Neural progenitor cell (in vitro differentiated cells): ENCODE measurements around the gene COL4A5.

Experiments used
- EZH2 ChIP-seq: fragments of 200-600 bp; sonication (generic); IDR thresholded peaks from 2 replicates; pipeline ENCODE4 v1.6.1; 2017; ENCODE audit warnings: antibody characterized with exemption, mild to moderate bottlenecking, moderate library complexity
- EZH2phosphoT487 ChIP-seq: fragments of 200-600 bp; sonication (generic); IDR thresholded peaks from 2 replicates; pipeline ENCODE4 v1.6.1; 2017; ENCODE audit warnings: antibody characterized with exemption
- TF ChIP-seq, protein P1 (sequence below): fragments of 200-600 bp; sonication (generic); IDR thresholded peaks from 2 replicates; pipeline ENCODE4 v1.5.1; 2017; ENCODE audit warnings: antibody characterized with exemption, mild to moderate bottlenecking

- TF ChIP-seq, protein P1, sequence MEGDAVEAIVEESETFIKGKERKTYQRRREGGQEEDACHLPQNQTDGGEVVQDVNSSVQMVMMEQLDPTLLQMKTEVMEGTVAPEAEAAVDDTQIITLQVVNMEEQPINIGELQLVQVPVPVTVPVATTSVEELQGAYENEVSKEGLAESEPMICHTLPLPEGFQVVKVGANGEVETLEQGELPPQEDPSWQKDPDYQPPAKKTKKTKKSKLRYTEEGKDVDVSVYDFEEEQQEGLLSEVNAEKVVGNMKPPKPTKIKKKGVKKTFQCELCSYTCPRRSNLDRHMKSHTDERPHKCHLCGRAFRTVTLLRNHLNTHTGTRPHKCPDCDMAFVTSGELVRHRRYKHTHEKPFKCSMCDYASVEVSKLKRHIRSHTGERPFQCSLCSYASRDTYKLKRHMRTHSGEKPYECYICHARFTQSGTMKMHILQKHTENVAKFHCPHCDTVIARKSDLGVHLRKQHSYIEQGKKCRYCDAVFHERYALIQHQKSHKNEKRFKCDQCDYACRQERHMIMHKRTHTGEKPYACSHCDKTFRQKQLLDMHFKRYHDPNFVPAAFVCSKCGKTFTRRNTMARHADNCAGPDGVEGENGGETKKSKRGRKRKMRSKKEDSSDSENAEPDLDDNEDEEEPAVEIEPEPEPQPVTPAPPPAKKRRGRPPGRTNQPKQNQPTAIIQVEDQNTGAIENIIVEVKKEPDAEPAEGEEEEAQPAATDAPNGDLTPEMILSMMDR = no peak
- no peak for TF ChIP-seq EZH2phosphoT487
- TF ChIP-seq EZH2 = no peak
These were observed 225.1 kb downstream of the COL4A5 start for GRCh38 chrX:108664701-108665100.
